Nucleus accumbens (tissue), 56 donors: Measurements from ENCODE around the gene MRPL39.
"Not testable (repeated sequence)": the region's sequence is repeated elsewhere in the genome, so short reads cannot be mapped to it uniquely, and the experiment has no call there.

Experiments used
- DNase-seq, 56 donors: peaks; one replicate each; lab custom pipeline; 2025; lab: John Stamatoyannopoulos, UW

The MRPL39 gene

GRCh38 chr21:25607151-25608043, at the start of gene MRPL39:
Gene MRPL39, minus strand, starts transcription at chr21:25607481. Its CDS starts 6 bp downstream, at chr21:25607475.
- DNase-seq = peak; percentile 5 to 91 (median 79)

- no peak for DNase-seq
These were observed 49.1 kb upstream of the MRPL39 start for GRCh38 chr21:25656412-25656811.

- no peak for DNase-seq
These were observed 41.9 kb upstream of the MRPL39 start for GRCh38 chr21:25649146-25649545.

GRCh38 chr21:25647647-25648046, 40.4 kb upstream of the MRPL39 start:
- no peak for DNase-seq

- no peak for DNase-seq
These were observed 39.2 kb upstream of the MRPL39 start for GRCh38 chr21:25646474-25646873.

- DNase-seq = peak in 9 of 56 donors; percentile 1 to 42 (median 11)
These were observed 36.2 kb upstream of the MRPL39 start for GRCh38 chr21:25643486-25643885.

- no peak for DNase-seq
These were observed 33.6 kb upstream of the MRPL39 start for GRCh38 chr21:25640943-25641292.

- peak in 42 of 56 donors; percentile 8 to 57 (median 35) for DNase-seq
These were observed 33.1 kb upstream of the MRPL39 start for GRCh38 chr21:25640202-25640942.

- peak in 43 of 56 donors; percentile 11 to 68 (median 45) for DNase-seq
These were observed 32.4 kb upstream of the MRPL39 start for GRCh38 chr21:25639551-25640201.

GRCh38 chr21:25638660-25639550, 31.6 kb upstream of the MRPL39 start, which contains the start of gene JAM2:
Gene JAM2, plus strand, starts transcription at chr21:25639258. Its CDS starts 564 bp downstream, at chr21:25639822.
- DNase-seq = peak in 42 of 56 donors; percentile 8 to 71 (median 47)

GRCh38 chr21:25637851-25638659, 30.8 kb upstream of the MRPL39 start:
- DNase-seq = no peak

- DNase-seq = no peak
These were observed 29.4 kb upstream of the MRPL39 start for GRCh38 chr21:25636727-25637126.

GRCh38 chr21:25635310-25635709, 28.0 kb upstream of the MRPL39 start:
- DNase-seq = no peak

GRCh38 chr21:25632296-25632695, 25.0 kb upstream of the MRPL39 start:
- DNase-seq = no peak

GRCh38 chr21:25626757-25627156, 19.5 kb upstream of the MRPL39 start:
- DNase-seq = peak in 4 of 56 donors; percentile 3 to 35 (median 19)

- DNase-seq = not testable (repeated sequence)
These were observed 18.7 kb upstream of the MRPL39 start for GRCh38 chr21:25625776-25626555.

- no peak for DNase-seq
These were observed 17.8 kb upstream of the MRPL39 start for GRCh38 chr21:25625036-25625435.

- no peak for DNase-seq
These were observed 17.2 kb upstream of the MRPL39 start for GRCh38 chr21:25624511-25624910.
